Adrenal gland (tissue), 12 donors: ENCODE measurements around the gene PRDM15. TPM values are rescaled to one million over a fixed set of nuclear protein-coding genes. Genes with fewer than 3 reads are reported as not detected.

Experiments used
- DNase-seq, 7 donors: peaks; one replicate each; pipeline ENCODE4 v3.0.0-alpha.2; 2019 to 2020
- H3K27ac ChIP-seq, 5 donors: fragments of 200-600 bp; sonication (generic) in 4 of 5; 1 replicate in 3 of 5; 2 replicates in 2 of 5; pipeline versions ENCODE4 v1.5.1 to v1.8.0; 2016 to 2020; ENCODE audit warnings: mild to moderate bottlenecking in 1 of 5
- H3K27me3 ChIP-seq: fragments of 200-600 bp; 2 replicates; pipeline ENCODE4 v1.8.0; 2021
- H3K36me3 ChIP-seq, 2 donors: fragments of 200-600 bp; replicated peaks in 1 of 2; 1 replicate in 1 of 2; 2 replicates in 1 of 2; pipeline versions ENCODE4 v1.5.1 to v1.8.0; 2018 to 2022
- H3K4me1 ChIP-seq, 2 donors: fragments of 200-600 bp; replicated peaks in 1 of 2; 1 replicate in 1 of 2; 2 replicates in 1 of 2; pipeline versions ENCODE4 v1.5.1 to v1.8.0; 2018 to 2021
- H3K4me3 ChIP-seq, 4 donors: fragments of 200-600 bp; sonication (generic) in 3 of 4; one replicate each; pipeline ENCODE4 v1.5.1; 2016 to 2018
- H3K9me3 ChIP-seq, 3 donors: fragments of 200-600 bp; sonication (generic) in 1 of 3; replicated peaks in 1 of 3; 1 replicate in 2 of 3; 2 replicates in 1 of 3; pipeline versions ENCODE4 v1.5.1 to v1.8.0; 2016 to 2021
- CTCF ChIP-seq, 6 experiments: fragments of 450-650 bp in 4 of 6; fragments of 200-600 bp in 2 of 6; sonication (generic) in 1 of 6; IDR thresholded peaks; 1 replicate in 5 of 6; 2 replicates in 1 of 6; pipeline versions ENCODE4 v1.5.1 to v1.8.0; 2016 to 2021; ENCODE audit warnings: antibody characterized with exemption in 6 of 6, mild to moderate bottlenecking in 2 of 6, moderate library complexity in 1 of 6
- POLR2A ChIP-seq, 2 donors: fragments of 450-650 bp; IDR thresholded peaks; one replicate each; pipeline ENCODE4 v1.6.1; 2017; ENCODE audit warnings: antibody characterized with exemption in 2 of 2, mild to moderate bottlenecking in 2 of 2, moderate library complexity in 1 of 2
- WGBS, 4 donors: extraction: QIAGEN DNeasy Blood & Tissue Kit in 2 of 4; methylation state at CpG; one replicate each; pipeline versions ENCODE4 v1.1.5 to v1.1.7; 2013 to 2017; 5-methylcytosine and 5-hydroxymethylcytosine counted together
- intact Hi-C, 2 donors: fragments of 100-400 bp; cut with DNase I; formaldehyde crosslinking; loops; one replicate each; pipeline versions ENCODE4 v1.14.1 to v1.15.0; 2022 to 2023
- polyA plus RNA-seq, 3 donors: library from polyadenylated mRNA; stranded (reverse); fragments of 200-250 nt in 2 of 3; fragments of 350-450 nt in 1 of 3; fragmentation: Illumina TruSeq in 1 of 3; extraction: RNeasy Lipid Tissue Mini Kit (QIAGEN cat#74804) in 1 of 3; gene quantifications; one replicate each; pipeline ENCODE4 v1.2.3, GENCODE V29; 2013 to 2014
- total RNA-seq, 9 donors: library from RNA; depleted of rRNA in 4 of 9; stranded (reverse); fragments of >200 nt in 4 of 9; fragments of 120-200 nt in 1 of 9; fragmentation: NEBNext Ultra II Directional in 1 of 9; extraction: Animal tissue kit (Norgen Biotek cat#: 25700) in 1 of 9; gene quantifications; one replicate each; pipeline versions ENCODE4 v1.1.0 to v1.2.4, GENCODE V29; 2013 to 2023
- donor health status: healthy with polysubstance abuse.
- donor health status: Bipolar disorder and iron deficiency.
- donor health status: DM: yes; HTN: yes; CAD: no.
- donor health status: DM: no; HTN: no; CAD: no.
- donor health status: DM: no; HTN: no; CAD: no.
- donor health status: DM: yes; HTN: yes; CAD: no.

Gene PRDM15
- total and polyA plus RNA-seq, 12 donors, result 2.9 to 6.7 (median 4.0) TPM

- no peak for DNase-seq
- 86 to 90% (median 88%) methylated on average over 12 to 17 of the region's 17 CpGs for WGBS, 4 donors
These were observed 19.9 kb upstream of the PRDM15 start for GRCh38 chr21:41898998-41899397.

DNA sequence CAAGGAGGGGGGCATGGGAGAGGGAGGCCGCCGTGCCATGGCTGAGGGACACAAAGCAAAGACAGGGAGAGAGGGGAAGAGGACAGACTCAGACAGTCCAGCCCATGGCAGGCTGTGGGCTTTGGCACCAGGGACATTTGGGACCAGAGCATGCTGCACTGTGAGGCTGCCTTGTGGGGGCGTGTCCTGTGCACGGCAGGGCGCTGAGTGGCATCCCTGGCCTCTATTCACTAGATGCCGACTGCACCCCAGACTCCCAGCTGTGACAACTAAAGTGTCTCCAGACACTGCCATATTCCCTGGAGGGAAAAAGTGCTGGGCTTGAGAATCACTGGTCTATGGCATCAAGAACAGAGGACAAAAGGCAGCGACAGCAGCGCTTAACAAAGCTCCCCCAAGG, 18.6 kb upstream of the PRDM15 start:
- DNase-seq, result no peak
- Histone ChIP-seq H3K36me3 (peaks cover 0 to 89% of the 10 kb centered on the region in 2 donors), H3K27me3 (no peaks in the 10 kb centered on the region), H3K27ac (peak overlapping the region in 3 of 5 donors; percentile 26 to 92 (median 70)), H3K9me3 (no peaks in the 10 kb centered on the region), H3K4me1 (peaks cover 11 to 22% of the 10 kb centered on the region in 2 donors), H3K4me3 (no peak overlapping the region)
- 77 to 86% (median 82%) methylated on average over 7 to 8 of the region's 8 CpGs for WGBS, 4 donors
- intact Hi-C loops, result no loop called here
- TF ChIP-seq CTCF (IDR thresholded peaks at IDR 0.05) (no peak), POLR2A (IDR thresholded peaks at IDR 0.05) (no peak)

More at GRCh38 chr21:41898998-41899397, 19.9 kb upstream of the PRDM15 start:
- Histone ChIP-seq H3K27ac (peak overlapping the region in 3 of 5 donors; percentile 88 to 93 (median 92)), H3K36me3 (peaks cover 0 to 93% of the 10 kb centered on the region in 2 donors), H3K4me1 (peaks cover 11 to 26% of the 10 kb centered on the region in 2 donors), H3K9me3 (no peaks in the 10 kb centered on the region), H3K27me3 (no peaks in the 10 kb centered on the region), H3K4me3 (no peak overlapping the region)
- intact Hi-C loops, result no loop called here
- TF ChIP-seq POLR2A (IDR thresholded peaks at IDR 0.05), result no peak
- TF ChIP-seq CTCF (IDR thresholded peaks at IDR 0.05), result no peak

- DNase-seq, result no peak
- intact Hi-C loops, result no loop called here
These were observed 18.0 kb upstream of the PRDM15 start for GRCh38 chr21:41897047-41897669.

More at GRCh38 chr21:41897047-41897669, 18.0 kb upstream of the PRDM15 start:
- Histone ChIP-seq H3K9me3 (no peaks in the 10 kb centered on the region), H3K27ac (peak overlapping the region in 3 of 5 donors; percentile 26 to 92 (median 70)), H3K4me1 (peaks cover 11 to 17% of the 10 kb centered on the region in 2 donors), H3K36me3 (peaks cover 0 to 91% of the 10 kb centered on the region in 2 donors), H3K4me3 (no peak overlapping the region), H3K27me3 (no peaks in the 10 kb centered on the region)
- WGBS, 4 donors, result 78 to 80% (median 80%) methylated on average over 9 to 11 of the region's 11 CpGs
- TF ChIP-seq POLR2A (IDR thresholded peaks at IDR 0.05) (no peak), CTCF (IDR thresholded peaks at IDR 0.05) (no peak)
